Tibial nerve (tissue), 3 donors: ENCODE data around the gene SMIM41.

Source experiments
- POLR2A ChIP-seq, 2 donors: fragments of 450-650 bp; IDR thresholded peaks; one replicate each; pipeline ENCODE4 v1.6.1; 2017; ENCODE audit warnings: antibody characterized with exemption in 2 of 2, mild to moderate bottlenecking in 2 of 2, moderate library complexity in 2 of 2
- TF ChIP-seq, protein P1 (sequence below), 5 experiments: fragments of 200-600 bp in 3 of 5; fragments of 450-650 bp in 2 of 5; sonication (generic) in 3 of 5; IDR thresholded peaks; one replicate each; pipeline ENCODE4 v1.5.1; 2016 to 2019; ENCODE audit warnings: antibody characterized with exemption in 5 of 5, mild to moderate bottlenecking in 3 of 5, moderate library complexity in 2 of 5

DNA sequence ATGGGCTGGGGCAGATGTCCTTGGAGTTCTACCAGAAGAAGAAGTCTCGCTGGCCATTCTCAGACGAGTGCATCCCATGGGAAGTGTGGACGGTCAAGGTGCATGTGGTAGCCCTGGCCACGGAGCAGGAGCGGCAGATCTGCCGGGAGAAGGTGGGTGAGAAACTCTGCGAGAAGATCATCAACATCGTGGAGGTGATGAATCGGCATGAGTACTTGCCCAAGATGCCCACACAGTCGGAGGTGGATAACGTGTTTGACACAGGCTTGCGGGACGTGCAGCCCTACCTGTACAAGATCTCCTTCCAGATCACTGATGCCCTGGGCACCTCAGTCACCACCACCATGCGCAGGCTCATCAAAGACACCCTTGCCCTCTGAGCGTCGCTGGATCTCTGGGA lies 2.7 kb upstream of the SMIM41 start:
- no peak for TF ChIP-seq POLR2A (IDR thresholded peaks at IDR 0.05)
- TF ChIP-seq, protein P1, sequence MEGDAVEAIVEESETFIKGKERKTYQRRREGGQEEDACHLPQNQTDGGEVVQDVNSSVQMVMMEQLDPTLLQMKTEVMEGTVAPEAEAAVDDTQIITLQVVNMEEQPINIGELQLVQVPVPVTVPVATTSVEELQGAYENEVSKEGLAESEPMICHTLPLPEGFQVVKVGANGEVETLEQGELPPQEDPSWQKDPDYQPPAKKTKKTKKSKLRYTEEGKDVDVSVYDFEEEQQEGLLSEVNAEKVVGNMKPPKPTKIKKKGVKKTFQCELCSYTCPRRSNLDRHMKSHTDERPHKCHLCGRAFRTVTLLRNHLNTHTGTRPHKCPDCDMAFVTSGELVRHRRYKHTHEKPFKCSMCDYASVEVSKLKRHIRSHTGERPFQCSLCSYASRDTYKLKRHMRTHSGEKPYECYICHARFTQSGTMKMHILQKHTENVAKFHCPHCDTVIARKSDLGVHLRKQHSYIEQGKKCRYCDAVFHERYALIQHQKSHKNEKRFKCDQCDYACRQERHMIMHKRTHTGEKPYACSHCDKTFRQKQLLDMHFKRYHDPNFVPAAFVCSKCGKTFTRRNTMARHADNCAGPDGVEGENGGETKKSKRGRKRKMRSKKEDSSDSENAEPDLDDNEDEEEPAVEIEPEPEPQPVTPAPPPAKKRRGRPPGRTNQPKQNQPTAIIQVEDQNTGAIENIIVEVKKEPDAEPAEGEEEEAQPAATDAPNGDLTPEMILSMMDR (IDR thresholded peaks at IDR 0.05) = no peak
